B cell (primary cell): ENCODE data around the gene SLC13A3. TPM values are rescaled to one million over a fixed set of nuclear protein-coding genes. Genes with fewer than 3 reads are reported as not detected.
A peak's percentile ranks its signal among the peaks of the same experiment; 100 is the strongest.

ENCODE experiments used
- ATAC-seq: fragments of 200-7000 bp; cut with Tn5 transposase; one replicate; pipeline ENCODE4 v1.10.0; 2021; ENCODE audit warnings: low read depth, mild to moderate bottlenecking, moderate number of reproducible peaks, moderate library complexity
- CTCF ChIA-PET: fragments of 350-600 bp; sonication (Branson Sonifier 250); formaldehyde crosslinking; loops from one replicate; lab custom pipeline; 2021; ENCODE audit warnings: antibody characterized with exemption, inconsistent platforms; lab: Charles Lee
- POLR2A ChIA-PET: fragments of 350-600 bp; sonication (Branson Sonifier 250); formaldehyde crosslinking; loops from one replicate; lab custom pipeline; 2021; ENCODE audit warnings: antibody characterized with exemption; lab: Charles Lee
- DNase-seq: peaks from one replicate; pipeline ENCODE4 v3.0.0; 2013
- H2AFZ ChIP-seq: 2 replicates; pipeline ENCODE4 v1.6.1; 2012; ENCODE audit warnings: mild to moderate bottlenecking, low read depth, low read length; ENCODE audit not compliant: insufficient read depth, poor library complexity, severe bottlenecking
- H3K27ac ChIP-seq, 2 donors: 1 replicate in 1 of 2; 2 replicates in 1 of 2; pipeline ENCODE4 v1.5.1; 2012 to 2013; ENCODE audit warnings: low read length in 2 of 2, mild to moderate bottlenecking in 2 of 2, moderate library complexity in 1 of 2
- H3K27me3 ChIP-seq, 4 experiments: fragments of 200-600 bp in 1 of 4; sonication (generic) in 1 of 4; replicated peaks in 1 of 4; 1 replicate in 2 of 4; 2 replicates in 2 of 4; pipeline versions ENCODE4 v1.6.1 to v1.7.0; 2013 to 2016; ENCODE audit warnings: low read length in 3 of 4, mild to moderate bottlenecking in 2 of 4, mixed read lengths in 1 of 4, moderate library complexity in 1 of 4; ENCODE audit not compliant: insufficient read depth in 4 of 4, control insufficient read depth in 3 of 4; ENCODE audit errors: control extremely low read depth in 1 of 4
- H3K36me3 ChIP-seq, 2 experiments: replicated peaks in 1 of 2; 1 replicate in 1 of 2; 2 replicates in 1 of 2; pipeline versions ENCODE4 v1.6.1 to v1.7.1; 2013; ENCODE audit warnings: low read length in 1 of 2; ENCODE audit not compliant: insufficient read depth in 2 of 2, control insufficient read depth in 1 of 2; ENCODE audit errors: control extremely low read depth in 1 of 2, extremely low read depth in 1 of 2
- H3K4me1 ChIP-seq, 2 donors: fragments of 200-600 bp in 1 of 2; sonication (generic) in 1 of 2; 1 replicate in 1 of 2; 2 replicates in 1 of 2; pipeline versions ENCODE4 v1.5.1 to v1.6.1; 2013 to 2017; ENCODE audit warnings: low read length in 2 of 2; ENCODE audit not compliant: control insufficient read depth in 2 of 2, insufficient read depth in 2 of 2
- H3K4me2 ChIP-seq: replicated peaks from 2 replicates; pipeline ENCODE3; 2012; ENCODE audit warnings: mild to moderate bottlenecking, low read depth, low read length; ENCODE audit not compliant: poor library complexity, severe bottlenecking
- H3K4me3 ChIP-seq, 5 experiments: fragments of 200-600 bp in 1 of 5; sonication (generic) in 1 of 5; 1 replicate in 3 of 5; 2 replicates in 2 of 5; pipeline versions ENCODE4 v1.5.1 to v1.7.0; 2011 to 2016; ENCODE audit warnings: low read length in 4 of 5, mild to moderate bottlenecking in 4 of 5, low read depth in 2 of 5, control low read depth in 1 of 5, moderate library complexity in 1 of 5; ENCODE audit not compliant: insufficient read depth in 1 of 5; ENCODE audit errors: control extremely low read depth in 1 of 5, extremely low read depth in 1 of 5
- H3K79me2 ChIP-seq: fragments of 200-600 bp; sonication (generic); one replicate; pipeline ENCODE4 v1.6.0; 2016; ENCODE audit warnings: low read length; ENCODE audit not compliant: control insufficient read depth, insufficient read depth
- H3K9ac ChIP-seq: fragments of 200-600 bp; sonication (generic); 2 replicates; pipeline ENCODE4 v1.6.1; 2017; ENCODE audit warnings: mild to moderate bottlenecking, low read length, moderate library complexity
- H3K9me3 ChIP-seq, 3 donors: one replicate each; pipeline versions ENCODE4 v1.6.1 to v1.7.1; 2013; ENCODE audit warnings: low read length in 2 of 3; ENCODE audit not compliant: control insufficient read depth in 2 of 3, insufficient read depth in 1 of 3; ENCODE audit errors: control extremely low read depth in 1 of 3
- H4K20me1 ChIP-seq: 2 replicates; pipeline ENCODE4 v1.6.0; 2012; ENCODE audit warnings: mild to moderate bottlenecking, low read length; ENCODE audit not compliant: insufficient read depth, control insufficient read depth, poor library complexity, severe bottlenecking
- H3K27ac Mint-ChIP-seq: one replicate; pipeline ENCODE4 v1.8.0; 2021; ENCODE audit warnings: mixed read lengths
- H3K27me3 Mint-ChIP-seq: one replicate; pipeline ENCODE4 v1.8.0; 2021; ENCODE audit warnings: mixed read lengths
- H3K4me1 Mint-ChIP-seq: one replicate; pipeline ENCODE4 v1.8.0; 2021; ENCODE audit warnings: mixed read lengths
- H3K4me3 Mint-ChIP-seq: one replicate; pipeline ENCODE4 v1.8.0; 2021; ENCODE audit warnings: mixed read lengths
- H3K9me3 Mint-ChIP-seq: one replicate; pipeline ENCODE4 v1.8.0; 2022; ENCODE audit warnings: mixed read lengths; ENCODE audit not compliant: insufficient read depth
- CTCF ChIP-seq: fragments of 200-600 bp; IDR thresholded peaks from one replicate; pipeline ENCODE4 v1.8.0; 2022; ENCODE audit warnings: antibody characterized with exemption, mild to moderate bottlenecking
- EZH2 ChIP-seq: IDR thresholded peaks from 2 replicates; pipeline ENCODE4 v1.6.1; 2012; ENCODE audit warnings: borderline replicate concordance, low read depth, mild to moderate bottlenecking, moderate library complexity, low read length; ENCODE audit not compliant: insufficient read depth, poor library complexity, severe bottlenecking
- whole genome bisulfite sequencing: methylation state at CpG from one replicate; pipeline ENCODE4 v1.1.5; 2013; ENCODE audit warnings: missing lambda C conversion rate; ENCODE audit not compliant: insufficient coverage; 5-methylcytosine and 5-hydroxymethylcytosine counted together
- intact Hi-C: fragments of 100-400 bp; cut with micrococcal nuclease; formaldehyde crosslinking; loops from one replicate; pipeline ENCODE4 v1.10.0; 2022
- polyA plus RNA-seq: library from polyadenylated mRNA; depleted of rRNA; stranded (reverse); fragments of >200 nt; gene quantifications from 2 replicates; pipeline ENCODE4 v1.2.3, GENCODE V29; 2012
- total RNA-seq, 2 donors: library from RNA; stranded (reverse); fragments of 120-200 nt in 1 of 2; gene quantifications; 1 replicate in 1 of 2; 2 replicates in 1 of 2; pipeline versions ENCODE4 v1.2.3 to v1.2.4, GENCODE V29; 2013 to 2022

SLC13A3 gene
- total and polyA plus RNA-seq, 2 donors (not counting 1 experiment from before 2014, with no cell fraction given): 0.09 to 0.20 TPM

- Histone ChIP-seq H3K27me3 (no peaks in the 10 kb centered on the region), H3K4me3 (no peak overlapping the region), H4K20me1 (no peaks in the 10 kb centered on the region), H3K4me1 (peaks cover 53 to 61% of the 10 kb centered on the region in 2 donors), H3K36me3 (no peaks in the 10 kb centered on the region), H3K9me3 (no peaks in the 10 kb centered on the region), H3K79me2 (no peaks in the 10 kb centered on the region), H3K9ac (no peak overlapping the region), H3K27ac (no peak overlapping the region), H2AFZ (no peak overlapping the region), H3K4me2 (peak overlapping the region; percentile 79)
- ATAC-seq (no peak), DNase-seq (no peak)
- Mint-ChIP-seq H3K27me3 (no peaks in the 10 kb centered on the region), H3K9me3 (no peaks in the 10 kb centered on the region), H3K27ac (no peak overlapping the region), H3K4me3 (no peak overlapping the region), H3K4me1 (peaks cover 51% of the 10 kb centered on the region)
- no peak for TF ChIP-seq CTCF
- TF ChIP-seq EZH2: no peak
- ChIA-PET CTCF (interaction anchor here (1.4 to 3.2 kb wide), 2 partner anchors 10 to 129 kb away, joined by 3 to 13 read pairs; no protein-coding TSS in a partner anchor), POLR2A (no interaction called here)
- WGBS: 59% methylated on average over 11 of the region's 12 CpGs
- intact Hi-C loops: no loop called here
These were observed 99.5 kb downstream of the SLC13A3 start for GRCh38 chr20:46551522-46552381.

- Mint-ChIP-seq H3K9me3 (no peaks in the 10 kb centered on the region), H3K27me3 (no peaks in the 10 kb centered on the region), H3K4me1 (peaks cover 46% of the 10 kb centered on the region), H3K27ac (no peak within 1 kb of the TSS), H3K4me3 (no peak within 1 kb of the TSS)
- Histone ChIP-seq H3K79me2 (no peaks in the 10 kb centered on the region), H3K27me3 (no peaks in the 10 kb centered on the region), H2AFZ (no peak within 1 kb of the TSS), H3K9ac (no peak within 1 kb of the TSS), H4K20me1 (no peaks in the 10 kb centered on the region), H3K9me3 (no peaks in the 10 kb centered on the region), H3K4me3 (no peak within 1 kb of the TSS), H3K4me1 (peaks cover 54 to 64% of the 10 kb centered on the region in 2 donors), H3K36me3 (no peaks in the 10 kb centered on the region), H3K27ac (no peak within 1 kb of the TSS), H3K4me2 (peak within 1 kb of the TSS; percentile 79)
- TF ChIP-seq EZH2 (no peak), CTCF (no peak)
- ATAC-seq (no peak), DNase-seq (no peak)
- intact Hi-C loops: no loop called here
- WGBS: 11% methylated on average over 5 of the region's 9 CpGs
- ChIA-PET CTCF (interaction anchor here (1.4 to 3.2 kb wide), 2 partner anchors 11 to 130 kb away, joined by 3 to 13 read pairs; no protein-coding TSS in a partner anchor), POLR2A (no interaction called here)
These were observed 100.8 kb downstream of the SLC13A3 start, which contains the start of gene OCSTAMP for GRCh38 chr20:46550461-46550860. OCSTAMP (minus strand) TSS chr20:46550654; CDS start chr20:46550560, 94 bp downstream.
